Upper lobe of left lung (tissue), 4 donors: ENCODE data around the gene PCNX3.

ENCODE experiments used
- POLR2AphosphoS5 ChIP-seq, 2 donors: sonication (generic); formaldehyde crosslinking; IDR thresholded peaks; one replicate each; pipeline ENCODE4 v1.5.1; 2017; ENCODE audit warnings: antibody characterized with exemption in 2 of 2
- TF ChIP-seq, protein P1 (sequence below), 6 experiments: fragments of 450-650 bp in 4 of 6; fragments of 200-600 bp in 2 of 6; sonication (generic) in 2 of 6; IDR thresholded peaks; one replicate each; pipeline ENCODE4 v1.5.1; 2016 to 2019; ENCODE audit warnings: antibody characterized with exemption in 6 of 6

DNA sequence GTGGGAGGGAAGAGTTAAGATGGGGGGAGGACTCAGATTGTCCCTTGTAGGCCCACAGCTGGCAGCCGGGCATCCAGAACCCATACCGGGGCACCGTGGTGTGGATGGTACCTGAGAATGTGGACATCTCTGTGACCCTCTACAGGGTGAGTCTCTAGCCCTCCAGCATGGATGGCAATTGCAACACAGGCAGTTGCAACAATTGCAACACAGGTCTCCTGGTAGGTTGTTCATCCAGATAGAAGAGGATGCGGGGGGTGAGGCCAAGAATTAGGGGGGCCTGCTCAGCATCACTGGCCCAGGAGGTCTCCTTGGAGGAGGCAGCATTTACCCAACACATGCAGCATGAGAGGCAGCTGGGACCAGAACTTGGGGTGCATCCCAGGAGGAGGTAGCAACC is 36.3 kb upstream of the PCNX3 start:
- TF ChIP-seq, protein P1, sequence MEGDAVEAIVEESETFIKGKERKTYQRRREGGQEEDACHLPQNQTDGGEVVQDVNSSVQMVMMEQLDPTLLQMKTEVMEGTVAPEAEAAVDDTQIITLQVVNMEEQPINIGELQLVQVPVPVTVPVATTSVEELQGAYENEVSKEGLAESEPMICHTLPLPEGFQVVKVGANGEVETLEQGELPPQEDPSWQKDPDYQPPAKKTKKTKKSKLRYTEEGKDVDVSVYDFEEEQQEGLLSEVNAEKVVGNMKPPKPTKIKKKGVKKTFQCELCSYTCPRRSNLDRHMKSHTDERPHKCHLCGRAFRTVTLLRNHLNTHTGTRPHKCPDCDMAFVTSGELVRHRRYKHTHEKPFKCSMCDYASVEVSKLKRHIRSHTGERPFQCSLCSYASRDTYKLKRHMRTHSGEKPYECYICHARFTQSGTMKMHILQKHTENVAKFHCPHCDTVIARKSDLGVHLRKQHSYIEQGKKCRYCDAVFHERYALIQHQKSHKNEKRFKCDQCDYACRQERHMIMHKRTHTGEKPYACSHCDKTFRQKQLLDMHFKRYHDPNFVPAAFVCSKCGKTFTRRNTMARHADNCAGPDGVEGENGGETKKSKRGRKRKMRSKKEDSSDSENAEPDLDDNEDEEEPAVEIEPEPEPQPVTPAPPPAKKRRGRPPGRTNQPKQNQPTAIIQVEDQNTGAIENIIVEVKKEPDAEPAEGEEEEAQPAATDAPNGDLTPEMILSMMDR (IDR thresholded peaks at IDR 0.05): no peak
- TF ChIP-seq POLR2AphosphoS5 (IDR thresholded peaks at IDR 0.05): no peak
